AG09319 (cell line): ENCODE data around the gene CDH23.

ENCODE experiments used
- DNase-seq: peaks from one replicate; pipeline ENCODE4 v3.0.0-alpha.2; 2010; ENCODE audit warnings: low read depth; ENCODE audit errors: extremely low read depth
- CTCF ChIP-seq: IDR thresholded peaks from 2 replicates; pipeline ENCODE4 v1.5.1; 2011; ENCODE audit warnings: low read depth, mild to moderate bottlenecking, inconsistent platforms, low read length, moderate library complexity

The CDH23 gene

DNA sequence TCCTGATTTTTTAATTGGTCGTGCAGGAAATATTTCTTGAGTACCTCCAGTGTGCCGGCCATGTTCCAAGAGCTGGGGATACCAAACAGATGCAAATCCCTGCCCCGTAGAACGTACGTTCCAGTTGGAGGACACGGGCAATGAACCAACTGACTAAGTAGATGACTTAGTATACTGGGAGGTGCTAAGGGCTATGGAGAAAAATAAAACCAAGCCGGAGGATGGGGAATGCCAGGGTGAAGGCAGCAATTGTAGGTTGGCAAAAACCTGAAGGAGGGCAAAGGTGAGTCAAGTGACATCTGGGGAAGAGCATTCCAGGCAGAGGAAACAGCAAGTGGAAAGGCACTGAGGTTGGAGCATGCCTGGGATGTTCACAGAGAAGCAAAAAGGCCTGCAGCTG is 383.4 kb downstream of the CDH23 start:
- no peak for TF ChIP-seq CTCF
- DNase-seq: no peak

GRCh38 chr10:71780719-71781118 is 384.0 kb downstream of the CDH23 start:
- TF ChIP-seq CTCF: no peak
- DNase-seq: no peak

GRCh38 chr10:71782221-71782916 is 385.6 kb downstream of the CDH23 start:
- no peak for TF ChIP-seq CTCF
- no peak for DNase-seq

DNA sequence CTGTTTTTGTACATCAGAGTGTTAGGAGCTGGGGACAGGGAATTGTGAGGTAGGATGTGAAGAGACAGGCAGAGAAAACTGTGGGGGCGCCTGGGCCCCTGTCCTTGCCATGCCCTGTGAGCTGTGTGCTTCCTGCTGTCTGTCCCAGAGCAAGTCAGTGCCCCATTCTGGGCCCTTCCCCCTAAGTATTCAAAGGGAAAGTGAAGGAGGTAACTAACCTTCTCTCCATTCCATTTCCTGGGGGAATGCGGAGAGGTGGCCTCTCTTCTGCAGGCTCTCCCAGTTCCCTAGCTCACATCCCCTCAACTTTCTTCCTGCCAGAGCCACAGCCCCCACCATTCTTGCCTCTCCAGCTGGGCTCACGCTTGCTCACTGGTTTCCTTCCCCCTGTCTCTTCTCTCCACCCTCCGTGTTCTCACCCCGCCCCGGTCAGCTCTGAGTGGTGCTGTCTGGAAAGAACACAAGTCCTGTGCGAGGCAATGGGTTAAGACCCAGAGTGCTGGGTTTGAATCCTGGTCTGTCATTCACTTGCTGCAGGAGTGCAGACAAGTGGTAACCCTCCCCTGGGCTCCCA is 386.3 kb downstream of the CDH23 start:
- TF ChIP-seq CTCF: no peak
- no peak for DNase-seq

DNA sequence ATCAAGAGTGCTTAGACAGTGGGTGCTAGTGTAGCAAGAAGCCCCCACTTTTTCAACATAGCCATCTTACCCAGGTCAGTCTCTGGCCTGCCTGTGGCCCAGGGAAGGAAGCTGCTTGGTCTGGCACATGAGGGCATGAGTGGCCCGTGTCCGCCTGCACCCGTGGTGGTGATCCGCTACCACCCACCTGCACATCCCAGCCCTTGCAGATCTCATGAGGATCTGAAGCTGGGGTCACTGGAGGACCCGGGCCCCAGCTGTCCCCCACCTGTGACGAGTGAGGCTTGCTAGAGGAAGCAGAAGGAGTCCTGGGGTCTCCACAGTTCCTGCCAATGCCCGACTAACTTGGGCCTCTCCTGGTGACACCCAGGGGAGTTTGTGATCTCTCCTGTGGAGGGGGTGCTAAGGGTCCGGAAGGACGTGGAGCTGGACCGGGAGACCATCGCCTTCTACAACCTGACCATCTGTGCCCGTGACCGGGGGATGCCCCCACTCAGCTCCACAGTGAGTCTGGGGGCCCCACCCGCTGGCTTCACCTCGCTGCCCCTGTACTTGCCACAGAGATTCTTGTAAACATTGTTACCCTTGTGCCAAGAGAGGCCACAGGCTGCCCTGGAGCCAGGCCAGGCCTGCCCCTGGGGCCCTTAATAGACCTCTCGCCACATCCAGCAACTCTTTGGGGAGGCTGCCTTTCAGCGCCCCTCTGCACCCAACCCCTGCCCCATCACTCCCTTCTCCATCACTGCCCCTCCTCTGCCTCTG is 387.4 kb downstream of the CDH23 start:
- TF ChIP-seq CTCF: no peak
- DNase-seq: no peak

- DNase-seq: no peak
- no peak for TF ChIP-seq CTCF
Observed at GRCh38 chr10:71784679-71785272, 388.1 kb downstream of the CDH23 start.

DNA sequence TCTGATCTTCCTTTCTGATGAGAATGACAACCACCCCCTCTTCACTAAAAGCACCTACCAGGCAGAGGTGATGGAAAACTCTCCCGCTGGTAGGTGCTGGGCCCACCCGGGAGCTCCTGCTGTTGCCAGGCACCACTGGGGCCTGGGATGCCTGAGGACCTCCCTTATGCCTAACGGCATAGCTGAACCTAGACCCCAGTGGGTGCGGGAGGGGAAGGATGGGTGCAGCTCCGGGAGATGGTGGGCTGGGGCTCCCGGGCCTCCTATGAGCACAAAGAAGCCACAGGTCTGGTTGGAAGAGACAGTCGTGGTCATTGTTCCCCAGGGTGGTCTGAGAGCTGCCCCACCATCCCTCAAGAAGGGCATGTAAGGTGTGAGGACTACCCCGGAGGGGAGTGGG is 392.2 kb downstream of the CDH23 start:
- no peak for TF ChIP-seq CTCF
- no peak for DNase-seq
